GM23338 (cell line): ENCODE data around the gene NDUFV2.

Experiments used
- TF ChIP-seq, protein P1 (sequence below): IDR thresholded peaks from one replicate; pipeline ENCODE4 v1.6.1; 2018; ENCODE audit warnings: antibody characterized with exemption; ENCODE audit not compliant: unreplicated experiment
- TF ChIP-seq, protein P2 (sequence below): IDR thresholded peaks from 2 replicates; pipeline ENCODE4 v1.6.1; 2016; ENCODE audit warnings: antibody characterized with exemption

DNA sequence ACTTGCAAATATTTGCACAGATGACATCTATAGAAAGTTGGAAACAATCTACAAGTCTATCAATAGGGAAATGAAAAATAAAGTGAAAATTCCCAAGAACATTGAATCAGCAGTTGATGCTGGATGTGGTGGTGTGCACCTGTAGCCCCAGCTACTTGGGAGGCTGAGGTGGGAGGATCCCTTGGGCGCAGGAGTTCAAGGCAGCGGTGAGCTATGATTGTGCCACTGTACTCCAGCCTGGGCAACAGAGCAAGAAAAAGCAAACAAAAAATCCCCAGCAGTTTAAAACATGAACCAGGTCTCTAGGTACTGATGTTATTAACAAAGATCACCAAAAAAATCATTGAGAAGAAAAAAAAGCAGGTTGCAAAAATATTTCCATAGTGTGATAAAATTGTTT, 15.4 kb upstream of the NDUFV2 start:
- TF ChIP-seq, protein P1, sequence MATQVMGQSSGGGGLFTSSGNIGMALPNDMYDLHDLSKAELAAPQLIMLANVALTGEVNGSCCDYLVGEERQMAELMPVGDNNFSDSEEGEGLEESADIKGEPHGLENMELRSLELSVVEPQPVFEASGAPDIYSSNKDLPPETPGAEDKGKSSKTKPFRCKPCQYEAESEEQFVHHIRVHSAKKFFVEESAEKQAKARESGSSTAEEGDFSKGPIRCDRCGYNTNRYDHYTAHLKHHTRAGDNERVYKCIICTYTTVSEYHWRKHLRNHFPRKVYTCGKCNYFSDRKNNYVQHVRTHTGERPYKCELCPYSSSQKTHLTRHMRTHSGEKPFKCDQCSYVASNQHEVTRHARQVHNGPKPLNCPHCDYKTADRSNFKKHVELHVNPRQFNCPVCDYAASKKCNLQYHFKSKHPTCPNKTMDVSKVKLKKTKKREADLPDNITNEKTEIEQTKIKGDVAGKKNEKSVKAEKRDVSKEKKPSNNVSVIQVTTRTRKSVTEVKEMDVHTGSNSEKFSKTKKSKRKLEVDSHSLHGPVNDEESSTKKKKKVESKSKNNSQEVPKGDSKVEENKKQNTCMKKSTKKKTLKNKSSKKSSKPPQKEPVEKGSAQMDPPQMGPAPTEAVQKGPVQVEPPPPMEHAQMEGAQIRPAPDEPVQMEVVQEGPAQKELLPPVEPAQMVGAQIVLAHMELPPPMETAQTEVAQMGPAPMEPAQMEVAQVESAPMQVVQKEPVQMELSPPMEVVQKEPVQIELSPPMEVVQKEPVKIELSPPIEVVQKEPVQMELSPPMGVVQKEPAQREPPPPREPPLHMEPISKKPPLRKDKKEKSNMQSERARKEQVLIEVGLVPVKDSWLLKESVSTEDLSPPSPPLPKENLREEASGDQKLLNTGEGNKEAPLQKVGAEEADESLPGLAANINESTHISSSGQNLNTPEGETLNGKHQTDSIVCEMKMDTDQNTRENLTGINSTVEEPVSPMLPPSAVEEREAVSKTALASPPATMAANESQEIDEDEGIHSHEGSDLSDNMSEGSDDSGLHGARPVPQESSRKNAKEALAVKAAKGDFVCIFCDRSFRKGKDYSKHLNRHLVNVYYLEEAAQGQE = no peak
- TF ChIP-seq, protein P2, sequence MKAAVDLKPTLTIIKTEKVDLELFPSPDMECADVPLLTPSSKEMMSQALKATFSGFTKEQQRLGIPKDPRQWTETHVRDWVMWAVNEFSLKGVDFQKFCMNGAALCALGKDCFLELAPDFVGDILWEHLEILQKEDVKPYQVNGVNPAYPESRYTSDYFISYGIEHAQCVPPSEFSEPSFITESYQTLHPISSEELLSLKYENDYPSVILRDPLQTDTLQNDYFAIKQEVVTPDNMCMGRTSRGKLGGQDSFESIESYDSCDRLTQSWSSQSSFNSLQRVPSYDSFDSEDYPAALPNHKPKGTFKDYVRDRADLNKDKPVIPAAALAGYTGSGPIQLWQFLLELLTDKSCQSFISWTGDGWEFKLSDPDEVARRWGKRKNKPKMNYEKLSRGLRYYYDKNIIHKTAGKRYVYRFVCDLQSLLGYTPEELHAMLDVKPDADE = no peak
